A204.1 (cell line): Measurements from ENCODE around the gene NYNRIN.
"Not testable (repeated sequence)": the region's sequence is repeated elsewhere in the genome, so short reads cannot be mapped to it uniquely, and the experiment has no call there.

Experiments used
- FAIRE-seq: peaks from 2 replicates; lab custom pipeline; 2012; peaks lifted over from hg19 to GRCh38; lab: Jason Lieb, UNC

NYNRIN gene

DNA sequence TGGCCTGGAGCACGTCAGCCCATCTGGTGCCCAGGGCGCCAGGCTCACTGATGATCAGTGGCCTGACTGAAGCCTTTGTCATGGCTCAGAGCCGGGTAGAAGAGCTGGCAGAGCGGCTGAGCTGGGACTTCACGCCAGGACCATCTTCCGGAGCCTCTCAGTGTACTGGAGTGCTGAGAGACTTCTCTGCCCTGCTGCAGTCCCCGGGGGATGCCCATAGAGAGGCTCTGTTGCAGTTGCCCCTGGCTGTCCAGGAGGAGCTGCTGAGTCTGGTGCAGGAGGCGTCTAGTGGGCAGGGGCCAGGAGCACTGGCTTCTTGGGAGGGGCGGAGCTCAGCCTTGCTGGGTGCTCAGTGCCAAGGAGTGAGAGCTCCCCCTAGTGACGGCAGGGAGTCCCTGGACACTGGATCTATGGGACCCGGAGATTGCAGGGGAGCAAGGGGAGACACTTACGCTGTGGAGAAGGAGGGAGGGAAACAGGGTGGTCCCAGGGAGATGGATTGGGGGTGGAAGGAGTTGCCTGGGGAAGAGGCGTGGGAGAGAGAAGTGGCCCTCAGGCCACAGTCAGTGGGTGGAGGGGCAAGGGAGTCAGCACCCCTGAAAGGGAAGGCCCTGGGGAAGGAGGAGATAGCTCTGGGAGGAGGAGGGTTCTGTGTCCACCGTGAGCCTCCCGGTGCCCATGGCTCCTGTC is 32.9 kb downstream of the NYNRIN start:
- FAIRE-seq, result no peak

DNA sequence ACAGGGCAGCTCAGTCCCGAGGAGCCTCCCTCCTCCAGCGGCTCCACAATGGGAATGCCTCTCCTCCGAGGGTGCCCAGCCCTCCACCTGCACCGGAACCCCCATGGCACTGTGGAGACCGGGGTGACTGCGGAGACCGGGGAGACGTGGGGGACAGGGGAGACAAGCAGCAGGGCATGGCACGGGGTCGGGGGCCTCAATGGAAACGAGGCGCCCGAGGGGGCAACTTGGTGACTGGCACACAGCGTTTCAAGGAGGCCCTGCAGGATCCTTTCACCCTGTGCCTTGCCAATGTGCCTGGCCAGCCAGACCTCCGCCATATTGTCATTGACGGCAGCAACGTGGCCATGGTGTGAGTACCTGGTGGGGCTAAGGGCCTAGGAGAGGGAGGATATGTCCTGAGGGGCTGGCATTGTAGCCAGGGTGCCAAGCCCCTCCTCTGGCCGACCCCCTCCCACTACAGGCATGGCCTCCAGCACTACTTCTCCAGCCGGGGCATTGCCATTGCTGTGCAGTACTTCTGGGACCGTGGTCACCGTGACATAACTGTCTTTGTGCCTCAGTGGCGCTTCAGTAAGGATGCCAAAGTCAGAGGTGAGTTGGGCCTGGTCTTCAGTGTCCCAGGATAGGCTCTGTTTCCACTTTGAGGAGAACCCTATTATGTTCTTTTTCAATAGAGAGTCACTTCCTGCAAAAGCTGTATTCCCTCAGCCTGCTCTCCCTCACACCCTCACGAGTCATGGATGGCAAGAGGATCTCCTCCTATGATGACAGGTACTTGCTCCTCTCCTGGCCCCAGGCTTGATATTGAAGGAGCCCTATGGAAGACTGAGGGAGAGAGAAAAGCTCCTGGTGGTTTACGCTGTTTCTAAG is 33.7 kb downstream of the NYNRIN start:
- no peak for FAIRE-seq

DNA sequence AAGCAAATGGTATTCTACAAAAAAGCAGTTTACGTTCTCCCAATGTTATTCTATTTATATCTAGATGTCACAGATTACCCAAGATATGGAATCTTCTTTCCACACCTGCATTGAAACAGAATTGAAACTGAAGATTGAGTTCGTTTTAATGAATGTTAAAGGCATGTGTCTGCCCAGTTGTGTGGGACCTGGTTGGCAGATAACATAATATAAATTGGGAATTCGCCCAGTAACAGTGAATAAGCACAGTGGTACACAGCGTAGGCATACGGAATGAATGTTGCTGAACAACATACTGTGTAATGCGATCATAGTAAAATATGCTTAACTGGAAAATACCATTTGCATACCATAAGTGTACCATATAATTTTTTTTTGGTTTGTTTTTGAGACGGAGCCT is 35.2 kb downstream of the NYNRIN start:
- no peak for FAIRE-seq

DNA sequence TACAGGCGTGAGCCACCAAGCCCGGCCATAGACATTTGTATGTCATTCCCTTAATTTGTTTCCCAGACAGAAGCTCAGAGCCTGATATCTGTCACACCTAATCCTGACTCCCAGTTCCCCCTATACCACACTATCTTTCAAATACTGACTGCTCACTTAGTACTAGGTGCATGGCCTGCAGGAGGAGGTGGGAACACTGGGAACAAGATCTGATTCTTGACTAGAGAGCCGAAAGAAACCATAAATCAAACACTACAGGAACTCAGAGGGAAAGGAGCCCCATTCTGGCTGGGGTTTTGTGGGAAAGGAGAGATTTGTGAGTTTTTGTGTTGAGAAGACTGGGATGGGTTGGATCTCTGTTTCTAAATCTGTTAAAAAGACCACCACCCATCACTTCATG is 35.9 kb downstream of the NYNRIN start:
- FAIRE-seq, result no peak

DNA sequence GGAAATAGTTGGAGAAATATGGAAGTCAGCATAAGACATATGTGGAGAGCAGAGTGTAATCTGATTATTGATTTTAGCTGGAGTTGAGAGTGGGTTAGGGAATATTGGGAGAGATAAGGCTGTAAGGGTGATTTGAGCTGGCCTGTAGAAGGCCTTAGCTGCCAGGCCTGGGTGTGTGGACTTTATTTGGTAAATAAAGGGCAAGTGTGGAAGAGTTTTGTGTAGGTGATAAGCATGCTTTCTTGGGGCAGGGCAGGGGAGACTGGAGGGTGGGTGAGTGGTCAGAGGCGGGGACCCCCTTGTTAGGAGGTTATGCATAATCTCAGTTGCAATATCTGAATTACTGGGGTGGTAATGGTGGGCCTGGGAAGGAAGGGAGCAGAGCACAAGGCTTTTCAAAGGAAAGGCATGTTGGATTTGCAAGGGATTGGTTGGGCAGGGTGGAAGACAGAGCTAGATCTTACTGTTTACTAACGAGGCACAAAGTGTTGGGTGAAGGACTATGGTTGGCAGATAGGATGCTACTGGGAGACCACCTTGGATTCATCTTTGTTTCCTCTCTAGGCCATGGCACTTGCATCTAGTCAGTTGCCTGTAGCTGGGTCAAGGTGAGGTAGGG is 36.5 kb downstream of the NYNRIN start:
- FAIRE-seq, result no peak

DNA sequence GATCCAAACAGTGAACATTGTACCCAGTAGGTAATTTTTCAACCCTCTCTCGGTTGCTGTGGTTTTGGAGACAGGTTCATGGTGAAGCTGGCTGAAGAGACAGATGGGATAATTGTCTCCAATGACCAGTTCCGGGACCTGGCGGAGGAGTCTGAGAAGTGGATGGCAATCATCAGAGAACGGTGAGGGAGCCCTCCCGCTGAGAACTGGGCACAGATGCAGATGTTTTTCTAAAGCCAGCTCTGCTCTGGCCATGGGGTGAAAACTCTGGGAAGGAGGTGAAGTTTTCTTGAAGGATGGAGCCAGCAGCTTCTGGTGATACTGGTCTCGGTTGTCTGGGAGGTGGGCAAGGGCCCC is 37.2 kb downstream of the NYNRIN start:
- FAIRE-seq, result no peak

DNA sequence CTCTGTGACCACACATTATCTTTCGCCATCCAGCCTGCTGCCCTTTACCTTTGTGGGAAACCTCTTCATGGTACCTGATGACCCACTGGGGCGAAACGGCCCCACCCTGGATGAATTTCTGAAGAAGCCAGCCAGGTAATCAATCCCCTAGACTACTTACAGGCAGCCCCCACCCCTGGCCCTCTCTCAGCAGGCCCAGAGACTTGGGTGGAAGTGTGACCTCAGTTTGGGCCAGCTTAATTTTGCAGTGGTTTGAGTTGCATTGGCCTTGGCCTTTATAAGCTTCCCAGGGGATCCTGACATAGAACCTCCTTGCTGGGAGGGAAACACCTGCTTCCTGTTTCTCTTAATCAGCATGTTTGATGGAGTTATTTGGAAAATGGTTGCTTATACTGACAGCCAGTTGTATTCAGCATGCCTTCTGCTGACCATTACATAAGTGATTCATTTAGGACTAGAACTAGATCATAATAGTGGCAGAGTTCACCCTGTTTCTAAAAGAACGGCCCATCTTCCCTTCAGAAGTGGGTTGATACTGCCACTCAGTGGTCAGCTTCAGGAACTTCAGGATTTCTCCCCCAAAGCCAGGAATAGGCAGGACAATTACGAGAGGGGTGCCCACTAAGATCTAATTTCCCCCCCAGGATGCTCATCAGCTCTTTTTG is 37.7 kb downstream of the NYNRIN start:
- no peak for FAIRE-seq

DNA sequence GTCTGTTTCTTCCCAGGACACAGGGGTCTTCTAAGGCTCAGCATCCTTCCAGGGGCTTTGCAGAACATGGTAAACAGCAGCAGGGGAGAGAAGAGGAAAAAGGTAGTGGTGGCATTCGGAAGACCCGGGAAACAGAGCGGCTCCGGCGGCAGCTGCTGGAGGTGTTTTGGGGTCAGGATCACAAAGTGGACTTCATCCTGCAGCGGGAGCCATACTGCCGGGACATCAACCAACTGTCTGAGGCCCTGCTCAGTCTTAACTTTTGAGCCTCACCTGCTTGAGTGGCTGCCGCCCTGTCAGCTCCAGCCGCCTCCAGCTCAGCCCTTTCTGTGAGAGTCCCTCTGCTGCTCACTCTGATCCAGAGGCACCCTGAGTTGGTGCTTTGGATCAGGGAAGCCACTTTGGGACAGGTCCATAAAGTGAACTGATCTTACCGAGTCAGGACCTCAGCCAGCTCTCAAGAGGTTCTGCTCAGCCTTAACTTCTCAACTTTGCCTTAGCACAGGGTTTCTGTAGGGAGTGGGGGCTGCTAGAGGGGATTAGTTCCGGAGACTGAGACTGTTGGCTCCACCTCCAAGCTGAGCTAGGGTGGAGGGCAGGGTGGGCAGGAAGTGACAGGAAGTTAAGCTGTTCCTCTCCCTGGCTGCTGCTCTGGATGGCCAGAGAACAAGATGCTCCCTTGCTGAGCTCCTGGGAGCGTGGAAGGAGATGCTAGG is 38.4 kb downstream of the NYNRIN start:
- no peak for FAIRE-seq

DNA sequence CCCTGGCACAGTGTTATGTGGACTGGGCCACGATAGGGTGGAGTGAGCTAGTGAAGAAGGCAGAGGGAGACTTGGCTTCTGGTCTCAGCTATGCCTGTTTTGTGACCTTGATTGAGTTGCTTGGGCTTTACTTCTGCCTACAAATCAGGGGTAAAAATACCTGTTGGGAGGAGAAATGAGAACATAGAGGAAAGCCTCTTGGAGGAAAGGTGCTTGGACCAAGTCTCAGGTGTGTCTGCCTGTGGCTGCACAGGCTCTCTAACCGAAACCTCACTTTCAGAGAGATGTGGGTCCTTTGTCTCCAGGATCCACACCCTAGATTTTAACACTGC is 38.9 kb downstream of the NYNRIN start:
- FAIRE-seq, result no peak

DNA sequence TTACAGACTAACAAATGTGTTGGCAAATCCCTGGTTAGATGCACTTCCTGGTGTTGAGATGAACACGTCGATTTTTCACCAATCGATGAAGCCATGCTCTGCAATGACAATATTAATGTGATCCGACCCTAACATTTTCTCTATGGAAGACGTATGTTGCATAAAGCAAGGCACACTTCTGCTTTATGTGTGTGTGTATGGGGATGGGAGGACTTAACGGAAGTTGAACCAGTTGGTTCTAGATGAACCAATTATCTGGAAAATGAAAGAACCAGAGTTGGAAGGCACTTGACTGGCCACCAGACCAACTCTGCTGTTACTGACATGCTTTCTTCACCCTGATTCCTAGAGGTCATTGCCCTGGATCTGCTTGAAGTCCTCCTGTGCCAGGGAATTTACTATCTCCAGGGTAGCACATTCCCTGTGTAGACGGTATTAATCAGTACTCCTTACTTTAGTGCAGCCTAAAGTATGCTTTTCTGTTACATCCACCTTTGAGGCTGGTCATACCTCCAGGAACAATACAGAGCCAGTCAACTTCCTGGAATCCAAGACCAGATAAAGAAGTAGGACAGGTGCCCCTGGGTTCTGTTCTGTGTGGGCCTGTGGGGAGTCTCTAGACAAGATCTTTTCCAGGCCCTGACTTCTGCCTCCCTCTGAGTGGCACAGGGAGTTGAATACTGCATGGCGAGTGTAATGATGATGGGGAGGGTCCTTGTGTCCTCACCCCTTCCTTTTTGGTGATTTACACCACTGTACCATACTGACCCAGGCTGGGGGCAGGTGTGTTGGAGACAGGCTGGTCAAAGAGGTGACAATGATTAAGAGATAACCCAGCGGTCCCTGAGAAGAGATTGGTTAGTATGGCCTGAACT is 39.7 kb downstream of the NYNRIN start:
- FAIRE-seq, result no peak

DNA sequence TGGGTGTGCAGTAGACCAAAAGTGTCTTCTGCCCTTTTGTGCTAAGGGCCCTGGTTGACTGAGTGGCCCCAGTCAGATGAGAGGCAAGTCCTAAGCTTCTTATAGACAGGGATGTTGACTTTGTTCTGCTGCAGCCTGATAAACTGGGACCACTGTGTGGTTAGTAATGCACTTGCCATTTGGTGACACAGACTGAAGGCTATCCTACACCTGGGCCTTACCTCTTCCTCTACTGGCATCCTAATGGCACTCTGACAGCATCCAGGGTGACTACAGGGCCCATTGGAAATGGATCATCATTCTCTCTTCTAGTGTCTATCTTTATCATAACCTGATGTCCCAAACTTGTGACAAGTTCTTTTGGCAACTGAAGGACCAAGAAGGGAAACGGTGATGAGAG is 40.5 kb downstream of the NYNRIN start:
- FAIRE-seq, result no peak

DNA sequence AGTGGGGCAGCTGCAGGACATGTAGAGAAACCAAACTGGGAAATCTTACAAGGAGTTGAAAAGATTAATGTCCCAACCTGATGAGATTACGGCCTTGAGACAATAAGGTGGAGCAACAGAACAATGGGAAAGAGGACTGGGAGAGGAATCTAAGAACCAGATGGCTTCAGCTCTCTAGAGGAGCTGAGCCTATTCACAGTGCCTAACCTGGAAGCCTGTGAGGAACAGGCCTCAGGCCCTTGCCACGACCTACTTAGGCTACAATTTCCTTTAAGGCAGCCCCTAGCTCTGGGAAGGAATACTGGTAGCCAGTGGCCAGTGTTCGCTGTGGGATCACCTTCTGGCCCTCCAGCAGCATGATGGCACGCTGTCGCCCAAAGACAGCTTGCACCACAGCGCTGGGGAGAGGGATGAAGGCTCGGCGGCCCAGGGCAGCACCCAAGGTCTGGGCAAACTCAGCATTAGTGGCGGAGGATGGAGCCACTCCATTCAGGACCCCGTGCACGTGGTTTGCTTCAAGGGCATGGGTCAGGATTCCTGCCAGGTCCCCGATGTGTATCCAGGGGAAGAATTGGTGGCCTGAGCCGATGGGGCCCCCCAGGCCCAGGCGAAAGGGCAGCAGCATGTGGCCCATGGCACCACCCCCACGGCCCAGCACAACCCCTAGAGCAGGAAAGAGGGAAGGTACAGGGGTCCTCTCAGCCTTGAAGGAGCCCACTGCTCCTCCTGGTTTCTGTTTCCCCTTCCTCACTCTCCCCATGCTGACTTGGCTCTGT is 41.2 kb downstream of the NYNRIN start:
- no peak for FAIRE-seq

DNA sequence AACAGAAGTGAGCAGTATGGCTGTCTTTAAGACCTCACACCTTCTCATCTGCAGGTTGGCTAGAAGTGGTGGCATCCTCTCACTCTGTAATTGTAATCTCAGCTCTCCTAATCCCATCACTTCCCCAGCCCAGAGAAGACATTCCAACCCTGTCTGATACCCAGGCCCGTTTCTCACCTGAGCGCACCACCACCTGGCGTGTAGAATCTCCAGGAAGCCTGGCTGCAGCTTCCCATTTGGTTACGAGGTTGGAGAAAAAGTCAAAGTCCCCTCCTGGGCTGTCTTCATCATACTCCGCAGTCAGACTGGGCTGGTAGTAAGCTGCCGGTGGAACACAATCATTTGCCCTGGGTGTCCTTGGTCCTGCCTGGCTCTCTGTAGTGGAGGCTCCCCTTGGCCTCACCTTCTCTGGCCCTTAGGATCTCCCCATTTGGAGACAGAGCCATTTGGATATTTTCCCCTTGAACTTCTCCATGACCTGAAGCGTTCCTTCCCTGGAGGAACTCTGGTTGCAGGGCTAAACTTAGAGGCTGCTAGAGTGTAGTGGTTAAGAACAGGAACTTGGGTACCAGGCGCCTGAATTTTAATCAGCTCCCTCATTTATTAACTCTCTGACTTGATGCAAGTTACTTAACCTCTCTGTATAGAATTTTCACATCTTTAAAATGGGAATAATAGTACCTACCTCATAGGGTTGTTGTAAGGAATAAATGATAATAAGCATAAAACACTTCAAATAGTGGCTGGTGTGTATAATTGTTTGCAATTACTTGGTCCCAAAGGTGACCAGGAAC is 42.0 kb downstream of the NYNRIN start:
- FAIRE-seq, result no peak

DNA sequence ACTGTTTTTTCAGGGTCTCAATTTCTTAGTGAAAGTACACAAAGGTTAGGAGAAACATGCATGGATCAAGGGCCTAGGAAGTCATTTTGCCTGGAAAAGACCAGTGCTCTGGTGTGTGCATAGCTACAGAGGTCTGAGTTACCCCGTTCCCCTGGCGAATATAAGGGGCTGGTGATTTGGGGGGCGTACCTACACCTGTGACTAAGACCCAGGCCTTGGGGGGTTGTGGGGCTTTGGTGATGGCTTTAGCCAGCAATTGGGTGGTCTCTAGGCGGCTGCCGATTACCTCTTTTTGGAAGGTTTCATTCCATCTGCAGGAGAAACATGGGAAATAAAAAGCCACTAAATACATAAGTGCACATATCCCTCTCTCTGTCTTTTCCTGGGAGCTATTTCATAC is 42.7 kb downstream of the NYNRIN start:
- no peak for FAIRE-seq

DNA sequence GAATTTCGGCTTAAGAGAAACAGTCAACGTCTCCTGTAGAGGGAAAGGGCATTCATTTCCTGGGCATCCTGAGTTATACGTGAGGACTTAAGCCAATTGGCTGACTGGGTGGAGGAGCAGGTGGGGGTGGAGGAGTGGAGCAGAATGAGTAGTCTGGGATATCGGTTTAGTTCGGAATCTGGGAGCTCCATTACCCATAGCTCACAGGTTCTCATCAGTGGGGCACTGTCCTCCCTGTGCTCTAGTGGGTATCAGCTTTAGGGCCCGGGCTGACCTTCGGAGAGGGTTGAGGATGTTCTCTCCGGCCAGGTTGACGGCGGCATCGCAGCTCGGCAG is 43.1 kb downstream of the NYNRIN start:
- FAIRE-seq, result no peak

DNA sequence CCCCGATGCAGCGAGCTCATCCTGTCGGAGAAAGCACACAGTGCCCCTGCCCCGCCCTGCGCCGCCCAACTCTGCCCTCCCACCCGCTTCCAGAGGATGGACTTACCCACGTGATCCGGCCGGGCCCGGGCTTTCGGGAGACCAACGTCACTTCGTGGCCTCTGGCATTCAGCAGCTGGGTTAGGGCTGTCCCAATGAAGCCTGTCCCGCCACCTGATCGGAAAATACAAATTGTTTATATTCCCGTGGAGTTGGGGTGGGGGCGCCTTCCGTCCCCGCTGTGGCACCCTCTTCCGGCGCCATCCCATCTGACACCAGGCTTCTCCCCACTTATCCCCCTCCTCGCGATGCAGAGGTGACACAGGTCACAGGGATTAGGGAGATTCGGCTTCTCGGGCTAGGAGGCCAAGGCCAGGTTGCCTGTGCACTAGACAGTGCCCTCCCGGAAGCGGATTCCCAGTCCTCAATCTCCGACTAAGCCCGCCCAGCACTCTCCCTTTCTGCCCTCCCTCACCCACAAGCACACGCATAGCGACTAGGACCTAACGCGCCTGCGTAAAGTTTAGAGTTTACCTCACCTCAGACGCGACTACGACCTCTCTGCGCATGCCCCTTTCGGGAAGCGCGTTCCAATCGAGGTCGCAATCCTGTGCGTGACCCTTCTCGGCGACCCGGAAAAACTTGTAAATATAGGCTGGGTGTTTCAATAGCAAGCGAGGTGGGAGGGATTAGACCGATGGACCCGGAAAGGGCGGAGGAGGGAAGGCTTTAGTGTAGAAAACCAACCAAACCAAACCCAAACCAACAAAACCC is 43.6 kb downstream of the NYNRIN start, which contains the start of gene SDR39U1:
Gene SDR39U1, minus strand, starts transcription at position 537 of the 813 bp plus-strand sequence. Its CDS starts 7 bp downstream, at position 530.
- peak; percentile 98 for FAIRE-seq

DNA sequence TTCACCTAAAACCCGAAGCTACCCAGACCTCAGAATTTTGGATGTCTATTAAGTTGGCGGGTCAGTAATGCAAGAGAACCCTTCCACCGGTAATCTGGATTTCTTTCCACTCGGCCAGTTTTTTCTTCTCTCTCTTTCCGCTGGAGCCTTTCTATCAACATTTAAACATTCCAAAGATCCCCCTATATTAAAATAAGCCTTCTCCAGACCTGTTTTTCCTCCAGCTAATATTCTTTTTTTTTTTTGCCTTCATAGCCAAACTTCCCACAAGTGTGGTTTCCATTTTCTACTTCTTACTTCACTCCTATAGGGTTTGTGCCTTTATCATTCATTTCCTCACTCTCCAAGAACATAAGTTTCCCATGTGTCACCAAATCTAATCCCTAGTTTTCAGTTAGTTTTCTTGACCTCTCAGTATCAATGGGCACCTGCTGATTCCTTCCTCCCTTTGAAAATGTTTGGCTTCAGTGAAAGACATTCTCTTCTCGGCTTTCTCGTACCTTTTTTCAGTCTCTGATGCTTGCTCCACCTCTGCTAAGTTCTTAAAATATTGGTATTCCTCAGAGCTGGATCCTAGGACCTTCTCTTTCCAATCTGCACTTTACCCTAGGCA is 44.4 kb downstream of the NYNRIN start:
- FAIRE-seq, result no peak

DNA sequence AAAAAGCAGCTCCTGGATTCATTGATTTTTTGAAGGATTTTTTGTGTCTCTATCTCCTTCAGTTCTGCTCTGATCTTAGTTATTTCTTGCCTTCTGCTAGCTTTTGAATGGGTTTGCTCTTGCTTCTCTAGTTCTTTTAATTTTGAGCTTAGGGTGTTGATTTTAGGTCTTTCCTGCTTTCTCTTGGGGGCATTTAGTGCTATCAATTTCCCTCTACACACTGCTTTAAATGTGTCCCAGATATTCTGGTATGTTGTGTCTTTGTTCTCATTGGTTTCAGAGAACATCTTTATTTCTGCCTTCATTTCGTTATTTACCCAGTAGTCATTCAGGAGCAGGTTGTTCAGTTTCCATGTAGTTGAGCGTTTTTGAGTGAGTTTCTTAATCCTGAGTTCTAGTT is 52.0 kb downstream of the NYNRIN start:
- not testable (repeated sequence) for FAIRE-seq
